Measurements from ENCODE around the gene GBX1. TPM values are rescaled to one million over a fixed set of nuclear protein-coding genes. Genes with fewer than 3 reads are reported as not detected.

The GBX1 gene
- total RNA-seq, 4 donors from 2014 or later: 2.4 TPM; not detected in 3

DNA sequence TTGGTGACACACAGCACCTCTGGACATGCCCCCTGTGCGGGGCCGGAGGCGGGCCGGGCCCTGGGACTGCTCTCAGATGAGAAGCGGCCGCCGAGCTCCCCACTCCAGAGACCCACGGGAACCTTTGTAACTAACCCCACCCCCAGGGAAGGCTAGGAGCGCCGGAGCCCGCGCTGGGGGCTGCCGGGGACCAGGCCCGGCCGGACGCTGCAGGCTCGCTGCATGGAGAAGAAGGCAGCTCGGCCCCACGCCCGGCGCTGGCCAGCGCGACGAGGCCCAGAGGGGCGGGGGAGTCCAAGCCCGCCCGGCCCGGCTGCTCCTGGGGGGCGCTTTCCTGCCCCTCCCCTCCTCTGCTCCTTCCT, 44.7 kb downstream of the GBX1 start:
- intact Hi-C loops (cut with DNase I; ENCODE audit: low total_unique reads): loop anchor here (5.0 kb wide), 1 partner anchor 50 kb away; no protein-coding TSS in a partner anchor
- no peak for DNase-seq (ENCODE audit: low spot score in 2 of 2)

DNA sequence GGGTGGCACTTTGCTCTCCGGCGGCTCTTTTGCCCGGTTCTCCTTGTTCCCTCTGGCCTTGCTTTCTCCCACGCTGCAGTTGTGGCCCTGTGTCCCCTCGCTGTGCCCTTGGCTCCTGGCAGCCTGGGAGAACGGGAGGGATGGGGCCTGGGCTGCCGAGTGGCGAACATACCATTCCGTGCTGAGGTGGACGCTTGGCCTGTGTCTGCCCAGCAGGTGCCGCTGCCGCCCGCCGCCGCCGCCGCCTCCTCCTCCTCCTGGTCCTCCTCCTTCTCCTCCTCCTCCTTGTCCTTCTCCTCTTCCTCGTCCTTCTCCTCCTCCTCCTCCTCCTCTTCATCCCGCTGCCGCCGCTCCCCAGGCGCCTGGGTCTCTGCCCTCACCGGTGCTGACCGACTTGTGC, 45.2 kb downstream of the GBX1 start:
- 91% methylated on average over 24 of the region's 24 CpGs for WGBS, 2 donors
- no peak for DNase-seq (ENCODE audit: low spot score in 2 of 2)
- no peak overlapping the region for H3K4me3 ChIP-seq (ENCODE audit: low read depth, poor library complexity, severe bottlenecking)
- intact Hi-C loops (cut with DNase I; ENCODE audit: low total_unique reads): loop anchor here (5.0 kb wide), 1 partner anchor 50 kb away; no protein-coding TSS in a partner anchor
- TF ChIP-seq CTCF (IDR thresholded peaks at IDR 0.05) (no peak), POLR2A (IDR thresholded peaks at IDR 0.05) (no peak)

More for the DNA sequence above, 44.7 kb downstream of the GBX1 start:
- 93 to 96% methylated on average over 24 to 27 of the region's 29 CpGs for WGBS, 2 donors
- no peak for TF ChIP-seq POLR2A (IDR thresholded peaks at IDR 0.05)
- no peak for TF ChIP-seq CTCF (IDR thresholded peaks at IDR 0.05)
- no peak overlapping the region for H3K4me3 ChIP-seq (ENCODE audit: low read depth, poor library complexity, severe bottlenecking)

DNA sequence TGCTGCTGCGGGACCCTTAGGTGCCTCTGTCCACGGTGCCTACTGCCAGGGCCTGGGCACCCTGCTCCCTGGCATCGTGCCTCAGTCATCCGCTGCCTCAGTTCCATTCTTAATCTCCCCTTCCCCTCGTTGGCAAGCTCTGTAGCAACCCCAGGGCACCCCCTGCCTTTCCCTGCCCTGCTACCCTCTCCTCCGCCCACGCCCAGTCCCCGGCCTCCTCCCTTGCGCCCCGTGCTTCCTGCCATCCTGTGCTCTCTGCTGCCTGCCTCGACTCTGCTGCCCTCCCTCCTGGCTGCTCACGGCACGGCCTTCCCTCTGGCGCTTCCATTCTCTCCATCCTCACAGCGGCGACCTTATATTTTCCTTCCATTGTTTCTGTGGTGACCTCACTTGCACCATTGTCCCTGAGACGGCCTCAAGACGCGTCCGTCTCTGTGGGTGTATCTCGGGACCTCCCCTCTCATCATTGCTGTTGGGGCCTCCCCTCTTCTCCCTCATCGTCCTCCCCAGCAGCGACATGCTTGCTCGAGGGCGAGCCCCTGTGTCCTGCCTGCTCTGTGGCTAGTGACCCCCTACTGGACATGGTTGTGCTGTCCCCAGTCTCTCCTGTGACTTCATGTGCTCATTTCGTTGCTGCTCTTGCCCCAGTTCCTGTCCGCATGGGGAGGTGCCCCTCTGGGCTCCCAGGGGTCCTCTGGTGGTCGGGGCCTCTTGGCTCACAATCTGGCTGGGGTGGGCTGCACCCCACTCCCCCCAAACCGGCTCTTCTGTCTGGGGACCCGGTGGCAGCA, 45.9 kb downstream of the GBX1 start:
- H3K4me3 ChIP-seq (ENCODE audit: low read depth, poor library complexity, severe bottlenecking): no peak overlapping the region
- DNase-seq (ENCODE audit: low spot score in 2 of 2): no peak
- intact Hi-C loops (cut with DNase I; ENCODE audit: low total_unique reads): loop anchor here (5.0 kb wide), 1 partner anchor 51 kb away; no protein-coding TSS in a partner anchor
- TF ChIP-seq CTCF (IDR thresholded peaks at IDR 0.05): no peak
- TF ChIP-seq POLR2A (IDR thresholded peaks at IDR 0.05): no peak
- WGBS, 2 donors: 81% methylated on average over 30 of the region's 30 CpGs

GRCh38 chr7:151120896-151121295, 46.6 kb downstream of the GBX1 start:
- no peak for TF ChIP-seq POLR2A (IDR thresholded peaks at IDR 0.05)
- TF ChIP-seq CTCF (IDR thresholded peaks at IDR 0.05): no peak
- DNase-seq (ENCODE audit: low spot score in 2 of 2): no peak
- intact Hi-C loops (cut with DNase I; ENCODE audit: low total_unique reads): loop anchor here (5.0 kb wide), 1 partner anchor 51 kb away; no protein-coding TSS in a partner anchor
- 91 to 93% methylated on average over 21 to 22 of the region's 22 CpGs for WGBS, 2 donors
- no peak overlapping the region for H3K4me3 ChIP-seq (ENCODE audit: low read depth, poor library complexity, severe bottlenecking)

DNA sequence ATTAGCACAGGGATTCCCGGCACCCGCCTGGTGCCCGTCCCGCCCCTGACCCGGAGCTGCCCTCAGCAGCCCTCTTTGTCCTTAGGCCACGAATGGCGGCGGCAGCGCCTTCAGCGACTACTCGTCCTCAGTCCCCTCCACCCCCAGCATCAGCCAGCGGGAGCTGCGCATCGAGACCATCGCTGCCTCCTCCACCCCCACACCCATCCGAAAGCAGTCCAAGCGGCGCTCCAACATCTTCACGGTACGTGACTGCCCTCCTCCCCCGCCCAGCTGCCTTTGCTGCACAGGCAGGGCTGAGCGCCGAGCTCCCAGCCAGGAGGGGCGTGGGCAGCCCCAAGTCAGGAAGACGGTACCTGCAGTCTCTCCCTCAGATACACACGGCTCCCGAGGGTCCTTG, 47.6 kb downstream of the GBX1 start:
- TF ChIP-seq CTCF (IDR thresholded peaks at IDR 0.05): no peak
- TF ChIP-seq POLR2A (IDR thresholded peaks at IDR 0.05): no peak
- no peak overlapping the region for H3K4me3 ChIP-seq (ENCODE audit: low read depth, poor library complexity, severe bottlenecking)
- no peak for DNase-seq (ENCODE audit: low spot score in 2 of 2)
- 84 to 91% methylated on average over 24 to 27 of the region's 27 CpGs for WGBS, 2 donors
- intact Hi-C loops (cut with DNase I; ENCODE audit: low total_unique reads): loop anchor here (5.0 to 10.0 kb wide), 2 partner anchors 52 to 225 kb away; no protein-coding TSS in a partner anchor
